K562 (cell line): ENCODE results near the gene XKR3.
A peak's percentile ranks its signal among the peaks of the same experiment; 100 is the strongest.

Source experiments
- BRCA1 ChIP-seq, 2 experiments: fragments of 450-650 bp in 1 of 2; sonication (generic) in 1 of 2; formaldehyde crosslinking in 1 of 2; IDR thresholded peaks; 2 replicates each; pipeline versions ENCODE4 v1.5.0 to v1.6.1; 2017 to 2020; ENCODE audit warnings: mild to moderate bottlenecking in 1 of 2, missing genetic modification reagents in 1 of 2
- CBX8 ChIP-seq: fragments of 200-600 bp; sonication (generic); IDR thresholded peaks from 2 replicates; pipeline ENCODE4 v1.6.1; 2012; ENCODE audit warnings: borderline replicate concordance, mixed run types, low read depth, mild to moderate bottlenecking, moderate library complexity, mixed read lengths, low read length, control low read depth, inconsistent platforms; ENCODE audit not compliant: poor library complexity, severe bottlenecking; ENCODE audit errors: extremely low read depth
- CTCF ChIP-seq, 3 experiments: IDR thresholded peaks in 2 of 3; conservative IDR thresholded peaks in 1 of 3; 2 replicates each; pipeline ENCODE4 v1.5.1; 2011 to 2012; ENCODE audit warnings: low read length in 3 of 3, mild to moderate bottlenecking in 3 of 3, control low read depth in 2 of 3, improper control_type of control experiment in 1 of 3, inconsistent platforms in 1 of 3, low read depth in 1 of 3, mixed read lengths in 1 of 3, moderate library complexity in 1 of 3; ENCODE audit not compliant: insufficient read depth in 2 of 3
- E2F4 ChIP-seq: sonication (generic); formaldehyde crosslinking; IDR thresholded peaks from 2 replicates; pipeline ENCODE4 v1.8.0; 2022; ENCODE audit warnings: mild to moderate bottlenecking, low read depth, missing genetic modification reagents
- EP300 ChIP-seq: IDR thresholded peaks from 2 replicates; pipeline ENCODE4 v1.6.1; 2012; ENCODE audit warnings: low read length, improper control_type of control experiment
- HCFC1 ChIP-seq: IDR thresholded peaks from 2 replicates; pipeline ENCODE4 v1.6.1; 2012; ENCODE audit warnings: low read depth, low read length, improper control_type of control experiment
- POLR2A ChIP-seq: fragments of 450-650 bp; conservative IDR thresholded peaks from 2 replicates; pipeline ENCODE4 v1.6.1; 2016
- POLR2AphosphoS5 ChIP-seq: IDR thresholded peaks from 2 replicates; pipeline ENCODE4 v1.6.1; 2011; ENCODE audit warnings: mild to moderate bottlenecking, low read depth, low read length, moderate library complexity; ENCODE audit not compliant: control insufficient read depth, insufficient read depth
- YY1 ChIP-seq, 3 experiments: IDR thresholded peaks; 2 replicates each; pipeline ENCODE4 v1.6.1; 2011; ENCODE audit warnings: low read length in 2 of 3, mild to moderate bottlenecking in 2 of 3, moderate library complexity in 2 of 3, borderline replicate concordance in 1 of 3, control low read depth in 1 of 3, low read depth in 1 of 3; ENCODE audit not compliant: insufficient read depth in 3 of 3, insufficient replicate concordance in 2 of 3, control insufficient read depth in 1 of 3, insufficient read length in 1 of 3; ENCODE audit errors: extremely low read depth in 1 of 3
- TF ChIP-seq, protein P1 (sequence below): sonication (generic); formaldehyde crosslinking; IDR thresholded peaks from 2 replicates; pipeline ENCODE4 v1.8.1; 2023; ENCODE audit warnings: mild to moderate bottlenecking, missing genetic modification reagents

DNA sequence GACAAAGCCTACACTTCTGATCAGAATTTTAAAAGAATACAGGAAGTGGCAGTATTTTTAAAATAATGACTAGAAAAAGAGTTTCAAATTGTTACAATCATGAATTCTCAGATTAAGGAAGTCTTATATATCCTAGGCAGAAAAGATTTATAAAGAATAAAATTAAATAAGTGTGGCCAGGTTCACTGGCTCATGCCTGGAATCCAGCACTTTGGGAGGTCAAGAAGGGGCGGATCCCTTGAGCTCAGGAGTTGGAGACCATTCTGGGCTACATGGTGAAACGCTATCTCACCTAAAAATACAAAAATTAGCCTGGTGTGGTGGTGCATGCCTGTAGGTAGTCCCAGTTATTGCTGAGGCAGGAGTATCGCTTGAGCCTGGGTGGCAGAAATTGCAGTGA, 24.1 kb downstream of the XKR3 start:
- TF ChIP-seq CTCF (IDR thresholded peaks at IDR 0.05 in 2 of 3, conservative IDR thresholded peaks at IDR 0.05 in 1 of 3; ENCODE audit: insufficient read depth in 2 of 3, low read depth in 1 of 3, low read length in 3 of 3), result peak in 1 of 3 experiments; percentile 8; a peak in 1 of 6 replicates
- TF ChIP-seq EP300, result no peak
- no peak for TF ChIP-seq POLR2A
- TF ChIP-seq BRCA1 (IDR thresholded peaks at IDR 0.05), result no peak
- TF ChIP-seq BRCA1 (CRISPR knock-in tag; IDR thresholded peaks at IDR 0.05), result no peak
- TF ChIP-seq, protein P1, sequence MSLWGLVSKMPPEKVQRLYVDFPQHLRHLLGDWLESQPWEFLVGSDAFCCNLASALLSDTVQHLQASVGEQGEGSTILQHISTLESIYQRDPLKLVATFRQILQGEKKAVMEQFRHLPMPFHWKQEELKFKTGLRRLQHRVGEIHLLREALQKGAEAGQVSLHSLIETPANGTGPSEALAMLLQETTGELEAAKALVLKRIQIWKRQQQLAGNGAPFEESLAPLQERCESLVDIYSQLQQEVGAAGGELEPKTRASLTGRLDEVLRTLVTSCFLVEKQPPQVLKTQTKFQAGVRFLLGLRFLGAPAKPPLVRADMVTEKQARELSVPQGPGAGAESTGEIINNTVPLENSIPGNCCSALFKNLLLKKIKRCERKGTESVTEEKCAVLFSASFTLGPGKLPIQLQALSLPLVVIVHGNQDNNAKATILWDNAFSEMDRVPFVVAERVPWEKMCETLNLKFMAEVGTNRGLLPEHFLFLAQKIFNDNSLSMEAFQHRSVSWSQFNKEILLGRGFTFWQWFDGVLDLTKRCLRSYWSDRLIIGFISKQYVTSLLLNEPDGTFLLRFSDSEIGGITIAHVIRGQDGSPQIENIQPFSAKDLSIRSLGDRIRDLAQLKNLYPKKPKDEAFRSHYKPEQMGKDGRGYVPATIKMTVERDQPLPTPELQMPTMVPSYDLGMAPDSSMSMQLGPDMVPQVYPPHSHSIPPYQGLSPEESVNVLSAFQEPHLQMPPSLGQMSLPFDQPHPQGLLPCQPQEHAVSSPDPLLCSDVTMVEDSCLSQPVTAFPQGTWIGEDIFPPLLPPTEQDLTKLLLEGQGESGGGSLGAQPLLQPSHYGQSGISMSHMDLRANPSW, result no peak
- TF ChIP-seq YY1 (IDR thresholded peaks at IDR 0.05; ENCODE audit: borderline replicate concordance in 1 of 3, control insufficient read depth in 1 of 3, extremely low read depth in 1 of 3, insufficient read depth in 3 of 3, insufficient read length in 1 of 3, insufficient replicate concordance in 2 of 3, low read depth in 1 of 3, low read length in 2 of 3), result no peak
- no peak for TF ChIP-seq POLR2AphosphoS5
- TF ChIP-seq HCFC1, result no peak
- no peak for TF ChIP-seq E2F4 (CRISPR knock-in tag)
- TF ChIP-seq CBX8, result no peak
